K562 (cell line): ENCODE measurements around the gene SMARCB1.

Experiments used
- NFRKB ChIP-seq: fragments of 450-650 bp; IDR thresholded peaks from 2 replicates; pipeline ENCODE4 v1.6.1; 2016; ENCODE audit warnings: low read depth
- SPI1 ChIP-seq: IDR thresholded peaks from 2 replicates; pipeline ENCODE4 v1.6.1; 2011; ENCODE audit warnings: low read depth, low read length, control low read depth, borderline replicate concordance
- TF ChIP-seq, protein P1 (sequence below): fragments of 450-650 bp; IDR thresholded peaks from one replicate; pipeline ENCODE4 v1.6.1; 2018; ENCODE audit warnings: mild to moderate bottlenecking, moderate library complexity; ENCODE audit not compliant: partially characterized antibody

DNA sequence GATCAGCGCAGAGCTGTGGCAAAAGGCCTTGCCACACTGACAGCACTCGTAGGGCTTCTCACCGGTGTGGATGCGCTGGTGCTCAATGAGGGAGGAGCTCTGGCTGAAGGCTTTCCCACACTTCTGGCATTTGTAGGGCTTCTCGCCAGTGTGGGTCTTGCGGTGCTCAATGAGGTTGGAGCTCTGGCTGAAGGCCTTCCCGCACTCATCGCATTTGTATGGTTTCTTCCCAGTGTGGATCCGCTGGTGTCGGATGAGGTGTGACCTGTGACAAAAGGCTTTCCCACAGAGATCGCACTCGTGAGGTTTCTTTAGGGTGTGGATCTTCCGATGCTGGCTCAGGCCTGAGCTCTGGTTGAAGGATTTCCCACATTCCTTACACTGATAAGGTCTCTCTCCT lies 42.8 kb upstream of the SMARCB1 start:
- TF ChIP-seq, protein P1, sequence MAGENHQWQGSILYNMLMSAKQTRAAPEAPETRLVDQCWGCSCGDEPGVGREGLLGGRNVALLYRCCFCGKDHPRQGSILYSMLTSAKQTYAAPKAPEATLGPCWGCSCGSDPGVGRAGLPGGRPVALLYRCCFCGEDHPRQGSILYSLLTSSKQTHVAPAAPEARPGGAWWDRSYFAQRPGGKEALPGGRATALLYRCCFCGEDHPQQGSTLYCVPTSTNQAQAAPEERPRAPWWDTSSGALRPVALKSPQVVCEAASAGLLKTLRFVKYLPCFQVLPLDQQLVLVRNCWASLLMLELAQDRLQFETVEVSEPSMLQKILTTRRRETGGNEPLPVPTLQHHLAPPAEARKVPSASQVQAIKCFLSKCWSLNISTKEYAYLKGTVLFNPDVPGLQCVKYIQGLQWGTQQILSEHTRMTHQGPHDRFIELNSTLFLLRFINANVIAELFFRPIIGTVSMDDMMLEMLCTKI, result no peak
- TF ChIP-seq SPI1 (no peak), NFRKB (no peak)
